NCI-H226 (cell line): ENCODE data around the gene ATMIN.

Experiments used
- DNase-seq: peaks from one replicate; pipeline ENCODE4 v3.0.0-alpha.2; 2015

Gene ATMIN, protein sequence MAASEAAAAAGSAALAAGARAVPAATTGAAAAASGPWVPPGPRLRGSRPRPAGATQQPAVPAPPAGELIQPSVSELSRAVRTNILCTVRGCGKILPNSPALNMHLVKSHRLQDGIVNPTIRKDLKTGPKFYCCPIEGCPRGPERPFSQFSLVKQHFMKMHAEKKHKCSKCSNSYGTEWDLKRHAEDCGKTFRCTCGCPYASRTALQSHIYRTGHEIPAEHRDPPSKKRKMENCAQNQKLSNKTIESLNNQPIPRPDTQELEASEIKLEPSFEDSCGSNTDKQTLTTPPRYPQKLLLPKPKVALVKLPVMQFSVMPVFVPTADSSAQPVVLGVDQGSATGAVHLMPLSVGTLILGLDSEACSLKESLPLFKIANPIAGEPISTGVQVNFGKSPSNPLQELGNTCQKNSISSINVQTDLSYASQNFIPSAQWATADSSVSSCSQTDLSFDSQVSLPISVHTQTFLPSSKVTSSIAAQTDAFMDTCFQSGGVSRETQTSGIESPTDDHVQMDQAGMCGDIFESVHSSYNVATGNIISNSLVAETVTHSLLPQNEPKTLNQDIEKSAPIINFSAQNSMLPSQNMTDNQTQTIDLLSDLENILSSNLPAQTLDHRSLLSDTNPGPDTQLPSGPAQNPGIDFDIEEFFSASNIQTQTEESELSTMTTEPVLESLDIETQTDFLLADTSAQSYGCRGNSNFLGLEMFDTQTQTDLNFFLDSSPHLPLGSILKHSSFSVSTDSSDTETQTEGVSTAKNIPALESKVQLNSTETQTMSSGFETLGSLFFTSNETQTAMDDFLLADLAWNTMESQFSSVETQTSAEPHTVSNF

GRCh38 chr16:81035398-81035974 is at the start of gene ATMIN:
Gene ATMIN, plus strand, starts transcription at chr16:81035842. Its CDS starts 29 bp downstream, at chr16:81035871.
- DNase-seq = peak; percentile 79

DNA sequence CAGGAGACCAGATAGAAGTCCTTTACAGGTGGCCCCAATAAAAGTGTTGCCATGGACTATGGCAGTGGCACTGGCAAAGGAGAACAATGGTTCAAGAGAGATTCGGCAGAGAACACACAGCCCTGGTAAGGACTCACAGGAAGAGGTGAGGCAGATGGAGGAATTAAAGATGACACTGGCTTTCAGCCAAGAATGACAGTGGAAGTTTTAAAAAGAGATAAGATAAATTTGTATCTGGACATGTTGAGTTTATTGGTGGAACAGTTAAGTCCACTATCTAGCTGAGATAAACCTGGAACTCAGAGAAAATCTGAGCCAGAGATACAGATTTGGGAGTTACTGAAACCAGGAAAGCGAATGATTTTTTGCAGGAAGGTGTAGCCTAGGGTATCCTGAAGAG is 49.1 kb upstream of the ATMIN start:
- no peak for DNase-seq

- no peak for DNase-seq
These were observed 46.9 kb upstream of the ATMIN start for GRCh38 chr16:80988756-80989155.

DNA sequence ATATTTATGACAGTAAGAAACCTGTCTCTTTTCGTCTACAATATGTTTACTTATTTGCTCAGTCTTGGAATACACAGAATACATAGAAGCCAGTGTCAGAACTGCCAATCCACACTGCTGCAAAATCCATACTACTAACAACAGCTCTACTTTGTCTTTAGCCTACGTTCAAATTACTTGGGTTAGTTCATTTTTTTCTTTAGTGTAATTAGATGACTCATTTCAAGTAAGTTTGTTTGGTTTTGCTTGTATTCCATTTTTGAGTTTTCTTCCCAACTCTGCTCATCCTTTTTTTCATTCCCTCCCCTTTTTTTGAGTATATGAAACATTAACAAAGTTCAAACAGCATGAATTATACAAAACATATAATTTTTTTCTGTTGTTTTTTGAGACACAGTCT is 45.8 kb upstream of the ATMIN start:
- DNase-seq = no peak

DNA sequence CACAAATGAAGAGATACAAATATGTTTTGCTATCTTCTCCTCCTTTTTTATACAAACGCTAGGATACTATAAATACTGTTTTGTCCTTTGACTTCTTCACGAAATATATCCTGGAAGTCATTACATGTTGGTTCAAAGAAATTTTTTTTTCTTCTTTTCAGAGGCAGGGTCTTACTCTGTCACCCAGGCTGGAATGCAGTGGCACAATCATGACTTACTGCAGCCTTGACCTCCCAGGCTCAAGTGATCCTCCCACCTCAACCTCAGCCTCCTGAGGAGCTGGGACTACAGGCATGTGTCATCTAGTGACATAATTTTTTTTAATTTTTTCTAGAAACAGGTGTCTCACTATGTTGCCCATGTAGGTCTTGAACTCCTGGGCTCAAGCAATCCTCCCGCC is 45.1 kb upstream of the ATMIN start:
- no peak for DNase-seq

DNA sequence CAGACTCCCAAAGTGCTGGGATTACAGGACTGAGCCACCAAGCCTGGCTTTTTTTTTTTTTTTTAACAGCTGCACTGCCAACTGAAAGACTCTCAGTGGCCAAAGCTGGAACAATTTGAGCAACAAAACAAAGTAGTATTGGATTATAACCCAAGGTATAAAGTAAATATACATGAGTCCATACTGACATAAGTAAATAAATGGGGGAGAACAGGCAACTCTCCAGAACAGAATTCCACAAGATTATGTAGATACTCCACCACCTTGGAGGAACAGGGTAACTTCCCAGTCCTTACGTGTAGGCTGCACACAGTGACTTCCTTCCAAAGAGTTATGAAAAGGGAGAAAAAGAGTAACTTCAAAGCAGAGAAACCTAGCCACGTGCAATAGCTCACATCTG is 44.7 kb upstream of the ATMIN start:
- no peak for DNase-seq

GRCh38 chr16:80991792-80992430 is 43.7 kb upstream of the ATMIN start:
- DNase-seq = no peak

- DNase-seq = no peak
These were observed 42.9 kb upstream of the ATMIN start for GRCh38 chr16:80992676-80993293.

GRCh38 chr16:80993307-80993706 is 42.3 kb upstream of the ATMIN start:
- DNase-seq = peak; percentile 96

- DNase-seq = no peak
These were observed 41.8 kb upstream of the ATMIN start for GRCh38 chr16:80993834-80994233.

GRCh38 chr16:80994451-80994850 is 41.2 kb upstream of the ATMIN start:
- DNase-seq = peak; percentile 21

GRCh38 chr16:80996688-80997138 is 38.9 kb upstream of the ATMIN start:
- no peak for DNase-seq

GRCh38 chr16:80997139-80997798 is 38.4 kb upstream of the ATMIN start:
- DNase-seq = peak; percentile 39

GRCh38 chr16:80997964-80998620 is 37.5 kb upstream of the ATMIN start:
- no peak for DNase-seq

GRCh38 chr16:81000873-81001272 is 34.8 kb upstream of the ATMIN start:
- no peak for DNase-seq

DNA sequence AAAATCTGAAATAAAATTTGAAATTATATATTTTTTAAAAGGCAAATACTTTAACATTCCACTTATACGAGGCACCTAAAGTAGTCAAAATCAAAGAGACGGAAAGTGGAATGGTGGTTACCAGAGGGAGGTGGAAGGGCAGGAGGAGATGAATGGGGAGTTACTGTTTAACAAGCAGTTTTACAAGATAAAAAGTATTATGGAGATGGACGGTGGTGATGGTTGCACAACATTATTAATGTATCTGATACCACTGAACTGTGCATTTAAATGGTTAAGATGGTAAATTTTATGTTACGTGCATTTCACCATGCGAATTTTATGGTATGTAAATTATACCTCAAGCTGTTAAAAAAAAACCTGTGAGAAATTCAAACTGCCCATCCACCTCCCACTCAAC is 34.3 kb upstream of the ATMIN start:
- no peak for DNase-seq

- no peak for DNase-seq
These were observed 32.6 kb upstream of the ATMIN start for GRCh38 chr16:81003064-81003463.

DNA sequence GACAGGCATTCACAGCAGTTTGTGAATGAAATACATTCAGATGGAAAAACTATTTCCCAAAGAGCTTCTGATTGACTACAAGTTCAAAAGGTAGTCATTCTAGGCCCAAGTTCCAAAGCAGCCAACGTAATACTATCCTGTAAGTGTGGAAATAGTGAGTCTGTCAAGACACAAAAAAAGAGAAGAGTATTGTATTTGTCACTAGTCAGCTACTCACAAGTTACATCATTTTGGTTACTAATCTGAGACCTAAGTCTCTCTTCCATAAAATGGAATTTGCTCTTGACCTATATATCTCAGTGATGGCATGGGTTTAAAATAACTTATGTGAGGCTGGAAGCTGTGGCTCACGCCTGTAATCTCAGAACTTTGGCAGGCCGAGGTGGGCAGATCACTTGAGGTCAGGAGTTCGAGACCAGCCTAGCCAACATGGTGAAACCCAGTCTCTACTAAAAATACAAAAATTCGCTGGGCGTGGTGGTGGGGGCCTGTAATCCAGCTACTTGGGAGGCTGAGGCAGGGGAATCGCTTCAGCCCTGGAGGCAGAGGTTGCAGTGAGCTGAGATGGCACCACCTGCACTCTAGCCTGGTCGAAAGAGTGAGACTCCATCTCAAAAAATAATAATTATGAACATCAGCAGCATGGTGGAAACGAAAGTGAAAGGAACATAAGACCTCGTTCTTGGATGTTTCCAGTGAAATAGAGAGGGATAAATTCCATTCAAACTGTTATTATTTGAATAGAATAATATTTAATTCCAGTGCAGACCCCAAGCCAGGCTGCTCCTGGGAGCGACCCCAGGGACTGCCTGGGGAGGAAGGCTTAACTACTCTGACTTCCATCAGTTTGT is 31.8 kb upstream of the ATMIN start:
- DNase-seq = no peak

DNA sequence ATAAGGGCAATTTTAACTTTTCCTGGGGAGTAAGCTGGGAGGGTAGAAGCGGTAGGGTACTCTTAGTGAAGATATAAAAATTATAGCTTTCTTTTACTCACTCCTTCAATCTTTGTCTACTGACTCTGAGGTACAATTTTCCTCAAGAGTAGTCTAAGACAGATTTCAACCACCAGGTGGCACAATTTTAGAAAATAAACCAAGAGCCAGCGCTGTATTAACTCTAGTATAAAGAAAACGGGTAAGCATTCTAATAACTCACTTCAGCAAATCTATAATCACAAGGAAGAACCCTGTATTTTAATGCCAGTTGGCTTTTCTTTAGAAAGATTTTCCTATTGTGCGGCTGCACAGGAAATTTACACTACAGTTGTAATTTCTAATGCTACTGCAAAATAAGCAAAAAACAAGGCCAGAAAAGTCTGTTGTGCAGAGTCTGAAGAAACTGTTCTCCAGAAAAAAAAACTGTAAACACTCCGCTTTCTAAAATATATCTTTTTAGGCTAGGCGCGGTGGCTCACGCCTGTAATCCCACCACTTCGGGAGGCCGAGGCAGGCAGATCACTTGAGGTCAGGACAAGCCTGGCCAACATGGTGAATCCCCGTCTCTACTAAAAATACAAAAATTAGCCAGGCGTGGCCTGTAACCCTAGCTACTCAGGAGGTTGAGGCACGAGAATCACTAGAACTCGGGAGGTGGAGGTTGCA is 30.8 kb upstream of the ATMIN start:
- DNase-seq = peak; percentile 51

- no peak for DNase-seq
These were observed 30.0 kb upstream of the ATMIN start for GRCh38 chr16:81005610-81006161.
